ENCODE measurements around the gene PLCB4.

PLCB4 gene

GRCh38 chr20:9109566-9109965 is 40.7 kb downstream of the PLCB4 start:
- Histone ChIP-seq H3K27me3 (ENCODE audit: insufficient read depth, low read length) (no peaks in the 10 kb centered on the region), H4K12ac (ENCODE audit: low read depth, low read length) (no peak overlapping the region), H3K79me2 (ENCODE audit: control insufficient read depth, insufficient read depth, low read length, poor library complexity) (no peaks in the 10 kb centered on the region), H4K91ac (ENCODE audit: low read depth, low read length) (no peak overlapping the region), H4K8ac (ENCODE audit: low read depth, low read length) (no peak overlapping the region), H3K4me2 (ENCODE audit: low read length) (no peak overlapping the region), H3K18ac (ENCODE audit: low read length) (no peak overlapping the region), H3K9me3 (ENCODE audit: insufficient read depth, low read depth, low read length) (no peaks in the 10 kb centered on the region), H3K79me1 (ENCODE audit: low read length) (no peaks in the 10 kb centered on the region), H3K14ac (ENCODE audit: low read length) (no peak overlapping the region), H2AK5ac (ENCODE audit: low read length) (no peak overlapping the region), H2BK5ac (ENCODE audit: low read depth, low read length, poor library complexity) (no peak overlapping the region), H3K4me1 (ENCODE audit: control insufficient read depth in 1 of 2, insufficient read depth in 2 of 2, low read length in 2 of 2) (no peaks in the 10 kb centered on the region), H2AFZ (ENCODE audit: insufficient read depth, low read length, poor library complexity) (no peak overlapping the region), H2BK12ac (ENCODE audit: low read length) (no peak overlapping the region), H3K9ac (ENCODE audit: low read length) (no peak overlapping the region), H3K27ac (ENCODE audit: low read depth, low read length) (no peak overlapping the region), H3K36me3 (ENCODE audit: control insufficient read depth in 1 of 2, insufficient read depth in 2 of 2, low read length in 2 of 2) (no peaks in the 10 kb centered on the region), H3K4ac (ENCODE audit: low read depth, low read length) (no peak overlapping the region), H3K4me3 (ENCODE audit: low read depth, low read length) (no peak overlapping the region), H3K23ac (ENCODE audit: low read length) (no peak overlapping the region), H2BK120ac (ENCODE audit: insufficient read depth, low read length, poor library complexity) (no peak overlapping the region)
- no CpG with 5 or more reads among the region's 1 CpG for WGBS (ENCODE audit: extremely low coverage, insufficient coverage, insufficient read length)
- DNase-seq, result no peak

- Histone ChIP-seq H2BK5ac (ENCODE audit: low read depth, low read length, poor library complexity) (no peak overlapping the region), H2BK120ac (ENCODE audit: insufficient read depth, low read length, poor library complexity) (no peak overlapping the region), H2AFZ (ENCODE audit: insufficient read depth, low read length, poor library complexity) (no peak overlapping the region), H4K91ac (ENCODE audit: low read depth, low read length) (no peak overlapping the region), H4K12ac (ENCODE audit: low read depth, low read length) (no peak overlapping the region), H3K9ac (ENCODE audit: low read length) (no peak overlapping the region), H3K4ac (ENCODE audit: low read depth, low read length) (no peak overlapping the region), H2BK12ac (ENCODE audit: low read length) (no peak overlapping the region), H3K4me3 (ENCODE audit: low read depth, low read length) (no peak overlapping the region), H3K27me3 (ENCODE audit: insufficient read depth, low read length) (no peaks in the 10 kb centered on the region), H3K79me1 (ENCODE audit: low read length) (no peaks in the 10 kb centered on the region), H4K8ac (ENCODE audit: low read depth, low read length) (no peak overlapping the region), H3K27ac (ENCODE audit: low read depth, low read length) (no peak overlapping the region), H3K18ac (ENCODE audit: low read length) (no peak overlapping the region), H3K4me2 (ENCODE audit: low read length) (no peak overlapping the region), H3K23ac (ENCODE audit: low read length) (no peak overlapping the region), H3K36me3 (ENCODE audit: control insufficient read depth in 1 of 2, insufficient read depth in 2 of 2, low read length in 2 of 2) (no peaks in the 10 kb centered on the region), H2AK5ac (ENCODE audit: low read length) (no peak overlapping the region), H3K79me2 (ENCODE audit: control insufficient read depth, insufficient read depth, low read length, poor library complexity) (no peaks in the 10 kb centered on the region), H3K9me3 (ENCODE audit: insufficient read depth, low read depth, low read length) (no peaks in the 10 kb centered on the region), H3K4me1 (ENCODE audit: control insufficient read depth in 1 of 2, insufficient read depth in 2 of 2, low read length in 2 of 2) (no peaks in the 10 kb centered on the region), H3K14ac (ENCODE audit: low read length) (no peak overlapping the region)
- no peak for DNase-seq
- no CpG with 5 or more reads among the region's 1 CpG for WGBS (ENCODE audit: extremely low coverage, insufficient coverage, insufficient read length)
These were observed 41.5 kb downstream of the PLCB4 start for GRCh38 chr20:9110365-9110764.

GRCh38 chr20:9110916-9111432 is 42.1 kb downstream of the PLCB4 start:
- Histone ChIP-seq H2BK120ac (ENCODE audit: insufficient read depth, low read length, poor library complexity) (no peak overlapping the region), H4K12ac (ENCODE audit: low read depth, low read length) (no peak overlapping the region), H3K9me3 (ENCODE audit: insufficient read depth, low read depth, low read length) (no peaks in the 10 kb centered on the region), H2BK5ac (ENCODE audit: low read depth, low read length, poor library complexity) (no peak overlapping the region), H3K27ac (ENCODE audit: low read depth, low read length) (no peak overlapping the region), H3K23ac (ENCODE audit: low read length) (no peak overlapping the region), H2BK12ac (ENCODE audit: low read length) (no peak overlapping the region), H2AK5ac (ENCODE audit: low read length) (no peak overlapping the region), H3K27me3 (ENCODE audit: insufficient read depth, low read length) (no peaks in the 10 kb centered on the region), H3K4me3 (ENCODE audit: low read depth, low read length) (no peak overlapping the region), H3K14ac (ENCODE audit: low read length) (no peak overlapping the region), H4K91ac (ENCODE audit: low read depth, low read length) (no peak overlapping the region), H3K4me2 (ENCODE audit: low read length) (no peak overlapping the region), H3K79me1 (ENCODE audit: low read length) (no peaks in the 10 kb centered on the region), H2AFZ (ENCODE audit: insufficient read depth, low read length, poor library complexity) (no peak overlapping the region), H3K9ac (ENCODE audit: low read length) (no peak overlapping the region), H3K4ac (ENCODE audit: low read depth, low read length) (no peak overlapping the region), H3K79me2 (ENCODE audit: control insufficient read depth, insufficient read depth, low read length, poor library complexity) (no peaks in the 10 kb centered on the region), H4K8ac (ENCODE audit: low read depth, low read length) (no peak overlapping the region), H3K36me3 (ENCODE audit: control insufficient read depth in 1 of 2, insufficient read depth in 2 of 2, low read length in 2 of 2) (no peaks in the 10 kb centered on the region), H3K4me1 (ENCODE audit: control insufficient read depth in 1 of 2, insufficient read depth in 2 of 2, low read length in 2 of 2) (no peaks in the 10 kb centered on the region), H3K18ac (ENCODE audit: low read length) (no peak overlapping the region)
- WGBS (ENCODE audit: extremely low coverage, insufficient coverage, insufficient read length), result no CpG with 5 or more reads among the region's 3 CpGs
- DNase-seq, result no peak

- no peak overlapping the region for H3K18ac ChIP-seq (ENCODE audit: low read length)
- H3K4me1 ChIP-seq (ENCODE audit: control insufficient read depth in 1 of 2, insufficient read depth in 2 of 2, low read length in 2 of 2), result no peaks in the 10 kb centered on the region
- H4K8ac ChIP-seq (ENCODE audit: low read depth, low read length), result no peak overlapping the region
- no peak overlapping the region for H4K12ac ChIP-seq (ENCODE audit: low read depth, low read length)
- no peak overlapping the region for H4K91ac ChIP-seq (ENCODE audit: low read depth, low read length)
- H3K14ac ChIP-seq (ENCODE audit: low read length), result no peak overlapping the region
- H3K9ac ChIP-seq (ENCODE audit: low read length), result no peak overlapping the region
- no peaks in the 10 kb centered on the region for H3K79me2 ChIP-seq (ENCODE audit: control insufficient read depth, insufficient read depth, low read length, poor library complexity)
- no peak overlapping the region for H3K4me3 ChIP-seq (ENCODE audit: low read depth, low read length)
- H3K4me2 ChIP-seq (ENCODE audit: low read length), result no peak overlapping the region
- no CpG with 5 or more reads among the region's 6 CpGs for WGBS (ENCODE audit: extremely low coverage, insufficient coverage, insufficient read length)
- no peaks in the 10 kb centered on the region for H3K27me3 ChIP-seq (ENCODE audit: insufficient read depth, low read length)
- H2AK5ac ChIP-seq (ENCODE audit: low read length), result no peak overlapping the region
- no peak for DNase-seq
- no peak overlapping the region for H2BK5ac ChIP-seq (ENCODE audit: low read depth, low read length, poor library complexity)
- no peak overlapping the region for H2AFZ ChIP-seq (ENCODE audit: insufficient read depth, low read length, poor library complexity)
- H3K36me3 ChIP-seq (ENCODE audit: control insufficient read depth in 1 of 2, insufficient read depth in 2 of 2, low read length in 2 of 2), result no peaks in the 10 kb centered on the region
- H2BK120ac ChIP-seq (ENCODE audit: insufficient read depth, low read length, poor library complexity), result no peak overlapping the region
- H3K23ac ChIP-seq (ENCODE audit: low read length), result no peak overlapping the region
- no peak overlapping the region for H3K4ac ChIP-seq (ENCODE audit: low read depth, low read length)
- H2BK12ac ChIP-seq (ENCODE audit: low read length), result no peak overlapping the region
- no peaks in the 10 kb centered on the region for H3K9me3 ChIP-seq (ENCODE audit: insufficient read depth, low read depth, low read length)
- no peak overlapping the region for H3K27ac ChIP-seq (ENCODE audit: low read depth, low read length)
- no peaks in the 10 kb centered on the region for H3K79me1 ChIP-seq (ENCODE audit: low read length)
These were observed 43.9 kb downstream of the PLCB4 start for GRCh38 chr20:9112541-9113515.
